Body of pancreas (tissue), 4 donors: Measurements from ENCODE around the gene ZNF346.

Experiments used
- POLR2A ChIP-seq, 3 donors: fragments of 450-650 bp; IDR thresholded peaks; one replicate each; pipeline ENCODE4 v1.6.1; 2016; ENCODE audit warnings: antibody characterized with exemption in 3 of 3, mild to moderate bottlenecking in 2 of 3
- TF ChIP-seq, protein P1 (sequence below), 7 experiments: fragments of 450-650 bp in 4 of 7; fragments of 200-600 bp in 3 of 7; sonication (generic) in 3 of 7; IDR thresholded peaks; one replicate each; pipeline ENCODE4 v1.5.1; 2016 to 2019; ENCODE audit warnings: antibody characterized with exemption in 7 of 7

GRCh38 chr5:177085985-177086653 lies 63.6 kb downstream of the ZNF346 start:
- TF ChIP-seq, protein P1, sequence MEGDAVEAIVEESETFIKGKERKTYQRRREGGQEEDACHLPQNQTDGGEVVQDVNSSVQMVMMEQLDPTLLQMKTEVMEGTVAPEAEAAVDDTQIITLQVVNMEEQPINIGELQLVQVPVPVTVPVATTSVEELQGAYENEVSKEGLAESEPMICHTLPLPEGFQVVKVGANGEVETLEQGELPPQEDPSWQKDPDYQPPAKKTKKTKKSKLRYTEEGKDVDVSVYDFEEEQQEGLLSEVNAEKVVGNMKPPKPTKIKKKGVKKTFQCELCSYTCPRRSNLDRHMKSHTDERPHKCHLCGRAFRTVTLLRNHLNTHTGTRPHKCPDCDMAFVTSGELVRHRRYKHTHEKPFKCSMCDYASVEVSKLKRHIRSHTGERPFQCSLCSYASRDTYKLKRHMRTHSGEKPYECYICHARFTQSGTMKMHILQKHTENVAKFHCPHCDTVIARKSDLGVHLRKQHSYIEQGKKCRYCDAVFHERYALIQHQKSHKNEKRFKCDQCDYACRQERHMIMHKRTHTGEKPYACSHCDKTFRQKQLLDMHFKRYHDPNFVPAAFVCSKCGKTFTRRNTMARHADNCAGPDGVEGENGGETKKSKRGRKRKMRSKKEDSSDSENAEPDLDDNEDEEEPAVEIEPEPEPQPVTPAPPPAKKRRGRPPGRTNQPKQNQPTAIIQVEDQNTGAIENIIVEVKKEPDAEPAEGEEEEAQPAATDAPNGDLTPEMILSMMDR (IDR thresholded peaks at IDR 0.05), result no peak
- TF ChIP-seq POLR2A (IDR thresholded peaks at IDR 0.05), result no peak
